CD4-positive, alpha-beta T cell (primary cell): ENCODE measurements around the gene YWHAG. TPM values are rescaled to one million over a fixed set of nuclear protein-coding genes. Genes with fewer than 3 reads are reported as not detected.

ENCODE experiments used
- ATAC-seq: fragments of 200-7000 bp; cut with Tn5 transposase; one replicate; pipeline ENCODE4 v1.10.0; 2022; ENCODE audit warnings: mild to moderate bottlenecking; ENCODE audit not compliant: poor library complexity
- CTCF ChIA-PET: fragments of 350-600 bp; sonication (Branson Sonifier 250); formaldehyde crosslinking; loops from one replicate; lab custom pipeline; 2021; ENCODE audit warnings: antibody characterized with exemption, inconsistent platforms; lab: Charles Lee
- POLR2A ChIA-PET: fragments of 350-600 bp; sonication (Branson Sonifier 250); formaldehyde crosslinking; loops from one replicate; lab custom pipeline; 2021; ENCODE audit warnings: antibody characterized with exemption, inconsistent platforms; lab: Charles Lee
- DNase-seq, 14 experiments: peaks; one replicate each; pipeline ENCODE4 v3.0.0-alpha.2; 2013 to 2020; ENCODE audit warnings: mixed read lengths in 2 of 14
- H3K27ac ChIP-seq, 2 donors: one replicate each; pipeline versions ENCODE4 v1.5.1 to v1.7.0; 2013; ENCODE audit warnings: low read length in 2 of 2, low read depth in 1 of 2, mild to moderate bottlenecking in 1 of 2
- H3K27me3 ChIP-seq, 2 experiments: 1 replicate in 1 of 2; 2 replicates in 1 of 2; pipeline versions ENCODE4 v1.6.1 to v1.7.0; 2013; ENCODE audit warnings: low read length in 2 of 2, control low read depth in 1 of 2, mild to moderate bottlenecking in 1 of 2, moderate library complexity in 1 of 2; ENCODE audit not compliant: insufficient read depth in 2 of 2, control insufficient read depth in 1 of 2
- H3K36me3 ChIP-seq: one replicate; pipeline ENCODE4 v1.6.1; 2013; ENCODE audit warnings: low read length, control low read depth; ENCODE audit not compliant: insufficient read depth
- H3K4me1 ChIP-seq: one replicate; pipeline ENCODE4 v1.6.1; 2013; ENCODE audit warnings: low read length, control low read depth; ENCODE audit not compliant: insufficient read depth
- H3K4me3 ChIP-seq: one replicate; pipeline ENCODE4 v1.5.1; 2013; ENCODE audit warnings: mild to moderate bottlenecking, low read length, moderate library complexity
- H3K9me3 ChIP-seq, 2 experiments: 1 replicate in 1 of 2; 2 replicates in 1 of 2; pipeline versions ENCODE4 v1.6.1 to v1.7.0; 2013; ENCODE audit warnings: low read length in 2 of 2, mild to moderate bottlenecking in 2 of 2, control low read depth in 1 of 2, moderate library complexity in 1 of 2; ENCODE audit not compliant: control insufficient read depth in 1 of 2, insufficient read depth in 1 of 2
- H3K27ac Mint-ChIP-seq: one replicate; pipeline ENCODE4 v1.8.0; 2020; ENCODE audit warnings: mixed read lengths
- H3K27me3 Mint-ChIP-seq: one replicate; pipeline ENCODE4 v1.8.0; 2021; ENCODE audit warnings: mixed read lengths
- H3K36me3 Mint-ChIP-seq: one replicate; pipeline ENCODE4 v1.8.0; 2021; ENCODE audit warnings: low read depth, mixed read lengths
- H3K4me1 Mint-ChIP-seq: one replicate; pipeline ENCODE4 v1.8.0; 2021; ENCODE audit warnings: low read depth, mixed read lengths
- H3K4me3 Mint-ChIP-seq: one replicate; pipeline ENCODE4 v1.8.0; 2020; ENCODE audit warnings: mild to moderate bottlenecking, mixed read lengths
- H3K9me3 Mint-ChIP-seq: one replicate; pipeline ENCODE4 v1.8.0; 2020; ENCODE audit warnings: mixed read lengths
- CTCF ChIP-seq: fragments of 200-600 bp; IDR thresholded peaks from one replicate; pipeline ENCODE4 v1.8.0; 2022; ENCODE audit warnings: antibody characterized with exemption, mild to moderate bottlenecking
- intact Hi-C, 2 experiments: fragments of 100-400 bp; cut with DNase I in 1 of 2; cut with micrococcal nuclease in 1 of 2; formaldehyde crosslinking; loops; one replicate each; pipeline versions ENCODE4 v1.15.1 to v1.9.0; 2023 to 2025; cut with DNase I, micrococcal nuclease
- total RNA-seq, 174 experiments: library from RNA in 2 of 174; stranded (reverse) in 2 of 174; gene quantifications; one replicate each; pipeline ENCODE4 v1.2.3 and lab custom pipeline; 2021 to 2026

YWHAG gene
- total RNA-seq, 2 experiments from 2014 or later = 23.4 to 24.3 TPM

DNA sequence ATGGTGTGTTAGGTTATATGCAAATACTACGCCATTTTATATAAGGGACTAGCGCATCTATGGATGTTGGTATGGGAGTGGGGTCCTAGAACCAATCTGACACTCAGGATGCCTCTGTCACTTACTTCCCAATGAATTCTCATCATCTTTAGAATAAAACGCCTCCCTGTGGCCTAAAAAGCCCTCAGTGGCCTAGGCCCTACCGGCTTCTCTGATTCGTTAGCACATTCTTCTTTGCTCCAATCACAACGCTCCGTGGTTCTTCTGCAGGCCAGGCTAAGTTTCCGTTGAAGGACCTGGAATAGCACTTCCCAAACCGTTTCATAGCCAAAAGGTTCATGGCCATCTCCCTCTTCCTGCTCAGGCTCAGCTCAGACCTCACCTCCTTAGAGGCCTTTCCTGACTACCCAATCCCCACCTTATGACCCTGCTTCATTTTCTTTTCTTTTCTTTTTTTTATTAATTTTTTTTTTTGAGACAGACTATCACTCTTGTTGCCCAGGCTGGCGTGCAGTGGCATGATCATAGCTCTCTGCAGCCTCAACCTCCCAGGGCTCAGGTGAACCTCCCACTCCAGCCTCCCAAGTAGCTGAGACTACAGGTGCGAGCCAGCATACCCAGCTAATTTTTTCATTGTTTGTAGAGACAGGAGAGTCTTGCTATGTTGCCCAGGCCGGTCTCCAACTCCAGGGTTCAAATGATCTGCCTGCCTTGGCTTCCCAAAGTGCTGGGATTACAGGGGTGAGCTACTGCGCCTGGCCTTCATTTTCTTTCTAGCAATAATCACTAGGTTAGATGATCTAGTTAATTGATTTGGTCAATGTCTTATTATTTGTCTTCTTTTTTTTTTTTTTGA, 24.5 kb upstream of the YWHAG start:
- no peak overlapping the region for H3K27ac Mint-ChIP-seq
- TF ChIP-seq CTCF = no peak
- H3K36me3 Mint-ChIP-seq = no peaks in the 10 kb centered on the region
- ATAC-seq (no peak), DNase-seq (no peak)
- no peak overlapping the region for H3K27ac ChIP-seq
- peaks cover 15% of the 10 kb centered on the region for H3K4me1 ChIP-seq
- POLR2A ChIA-PET = no interaction called here
- no peaks in the 10 kb centered on the region for H3K9me3 ChIP-seq
- no peaks in the 10 kb centered on the region for H3K9me3 Mint-ChIP-seq
- no peaks in the 10 kb centered on the region for H3K36me3 ChIP-seq
- CTCF ChIA-PET = no interaction called here
- H3K27me3 ChIP-seq = no peaks in the 10 kb centered on the region
- H3K4me1 Mint-ChIP-seq = no peaks in the 10 kb centered on the region
- H3K27me3 Mint-ChIP-seq = no peaks in the 10 kb centered on the region
- H3K4me3 ChIP-seq = no peak overlapping the region
- no peak overlapping the region for H3K4me3 Mint-ChIP-seq
- intact Hi-C loops = no loop called here

DNA sequence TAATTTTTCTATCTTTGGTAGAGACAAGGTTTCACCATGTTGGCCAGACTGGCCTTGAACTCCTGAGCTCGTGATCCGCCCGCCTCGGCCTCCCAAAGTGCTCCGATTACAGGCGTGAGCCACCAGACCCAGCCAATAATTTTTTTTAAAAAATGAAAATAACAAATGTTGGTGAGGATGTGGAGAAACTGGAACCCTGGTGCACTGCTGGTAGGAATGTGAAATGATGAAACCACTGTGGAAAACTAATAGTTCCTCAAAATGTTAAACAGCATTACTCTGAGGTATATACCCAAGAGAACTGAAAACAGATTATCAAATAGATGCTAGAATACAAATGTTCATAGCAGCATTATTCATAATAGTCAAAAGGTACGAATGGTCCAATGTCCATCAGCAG, 23.0 kb upstream of the YWHAG start:
- no peaks in the 10 kb centered on the region for H3K27me3 ChIP-seq
- no peak for TF ChIP-seq CTCF
- POLR2A ChIA-PET = no interaction called here
- peaks cover 15% of the 10 kb centered on the region for H3K4me1 ChIP-seq
- ATAC-seq = no peak
- H3K27me3 Mint-ChIP-seq = no peaks in the 10 kb centered on the region
- H3K4me3 Mint-ChIP-seq = peak overlapping the region; percentile 65
- DNase-seq = no peak
- H3K27ac ChIP-seq = no peak overlapping the region
- no peak overlapping the region for H3K4me3 ChIP-seq
- no peaks in the 10 kb centered on the region for H3K36me3 ChIP-seq
- H3K36me3 Mint-ChIP-seq = no peaks in the 10 kb centered on the region
- intact Hi-C loops = no loop called here
- no peaks in the 10 kb centered on the region for H3K9me3 Mint-ChIP-seq
- H3K4me1 Mint-ChIP-seq = no peaks in the 10 kb centered on the region
- CTCF ChIA-PET = interaction anchor here (1.1 kb wide), 1 partner anchor 68 kb away, joined by 3 read pairs; no protein-coding TSS in a partner anchor
- no peak overlapping the region for H3K27ac Mint-ChIP-seq
- no peaks in the 10 kb centered on the region for H3K9me3 ChIP-seq

DNA sequence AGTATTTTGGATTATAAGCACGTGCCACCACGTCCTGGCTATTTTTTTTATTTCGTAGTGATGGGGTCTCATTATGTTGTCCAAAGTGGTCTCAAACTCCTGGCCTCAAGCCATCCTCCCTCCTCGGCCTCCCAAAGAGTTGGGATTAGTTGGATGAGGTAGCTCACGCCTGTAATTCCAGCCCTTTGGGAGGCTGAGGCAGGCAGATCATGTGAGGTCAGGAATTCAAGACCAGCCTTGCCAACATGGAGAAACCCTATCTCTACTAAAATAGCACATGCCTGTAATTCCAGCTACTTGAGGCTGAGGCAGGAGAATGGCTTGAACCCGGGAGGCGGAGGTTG, 21.8 kb upstream of the YWHAG start:
- Histone ChIP-seq H3K27me3 (no peaks in the 10 kb centered on the region), H3K4me1 (peaks cover 15% of the 10 kb centered on the region), H3K9me3 (no peaks in the 10 kb centered on the region), H3K4me3 (peak overlapping the region; percentile 58), H3K27ac (no peak overlapping the region), H3K36me3 (no peaks in the 10 kb centered on the region)
- Mint-ChIP-seq H3K36me3 (no peaks in the 10 kb centered on the region), H3K4me3 (peak overlapping the region; percentile 79), H3K4me1 (no peaks in the 10 kb centered on the region), H3K27ac (peak overlapping the region; percentile 51), H3K9me3 (no peaks in the 10 kb centered on the region), H3K27me3 (no peaks in the 10 kb centered on the region)
- TF ChIP-seq CTCF = no peak
- intact Hi-C loops = no loop called here
- ATAC-seq = no peak
- ChIA-PET CTCF (interaction anchor here (1.1 kb wide), 1 partner anchor 67 kb away, joined by 3 read pairs; no protein-coding TSS in a partner anchor), POLR2A (no interaction called here)
- no peak for DNase-seq
